NCI-H446 (cell line): ENCODE data around the gene CCR9.
A peak's percentile ranks its signal among the peaks of the same experiment; 100 is the strongest.
"Not testable (repeated sequence)": the region's sequence is repeated elsewhere in the genome, so short reads cannot be mapped to it uniquely, and the experiment has no call there.

ENCODE experiments used
- DNase-seq, 2 experiments: peaks; one replicate each; lab custom pipeline; 2025; lab: John Stamatoyannopoulos, UW

Gene CCR9, protein sequence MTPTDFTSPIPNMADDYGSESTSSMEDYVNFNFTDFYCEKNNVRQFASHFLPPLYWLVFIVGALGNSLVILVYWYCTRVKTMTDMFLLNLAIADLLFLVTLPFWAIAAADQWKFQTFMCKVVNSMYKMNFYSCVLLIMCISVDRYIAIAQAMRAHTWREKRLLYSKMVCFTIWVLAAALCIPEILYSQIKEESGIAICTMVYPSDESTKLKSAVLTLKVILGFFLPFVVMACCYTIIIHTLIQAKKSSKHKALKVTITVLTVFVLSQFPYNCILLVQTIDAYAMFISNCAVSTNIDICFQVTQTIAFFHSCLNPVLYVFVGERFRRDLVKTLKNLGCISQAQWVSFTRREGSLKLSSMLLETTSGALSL

GRCh38 chr3:45885979-45886705 is at the start of gene CCR9:
CCR9 (plus strand) TSS chr3:45886543; CDS start chr3:45894934, 8,391 bp downstream.
- no peak for DNase-seq

GRCh38 chr3:45838466-45838865 is 47.9 kb upstream of the CCR9 start:
- DNase-seq: no peak

DNA sequence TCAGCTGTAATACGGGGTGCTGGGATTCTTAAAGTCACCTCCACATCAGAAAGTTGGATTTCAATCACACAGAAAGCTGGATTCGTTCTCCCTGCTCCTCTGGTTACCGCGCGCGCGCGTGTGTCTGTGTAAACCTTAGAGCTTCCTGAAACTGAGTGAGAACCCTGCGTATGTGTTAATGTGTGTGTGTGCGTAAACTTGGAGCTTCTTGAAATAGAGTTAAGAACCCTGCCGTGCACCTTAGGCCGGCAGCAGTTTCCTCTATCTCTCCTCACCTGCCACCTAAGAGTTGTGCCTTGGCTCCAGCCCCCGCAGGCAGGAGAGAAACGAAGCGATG is 45.0 kb upstream of the CCR9 start:
- no peak for DNase-seq

DNA sequence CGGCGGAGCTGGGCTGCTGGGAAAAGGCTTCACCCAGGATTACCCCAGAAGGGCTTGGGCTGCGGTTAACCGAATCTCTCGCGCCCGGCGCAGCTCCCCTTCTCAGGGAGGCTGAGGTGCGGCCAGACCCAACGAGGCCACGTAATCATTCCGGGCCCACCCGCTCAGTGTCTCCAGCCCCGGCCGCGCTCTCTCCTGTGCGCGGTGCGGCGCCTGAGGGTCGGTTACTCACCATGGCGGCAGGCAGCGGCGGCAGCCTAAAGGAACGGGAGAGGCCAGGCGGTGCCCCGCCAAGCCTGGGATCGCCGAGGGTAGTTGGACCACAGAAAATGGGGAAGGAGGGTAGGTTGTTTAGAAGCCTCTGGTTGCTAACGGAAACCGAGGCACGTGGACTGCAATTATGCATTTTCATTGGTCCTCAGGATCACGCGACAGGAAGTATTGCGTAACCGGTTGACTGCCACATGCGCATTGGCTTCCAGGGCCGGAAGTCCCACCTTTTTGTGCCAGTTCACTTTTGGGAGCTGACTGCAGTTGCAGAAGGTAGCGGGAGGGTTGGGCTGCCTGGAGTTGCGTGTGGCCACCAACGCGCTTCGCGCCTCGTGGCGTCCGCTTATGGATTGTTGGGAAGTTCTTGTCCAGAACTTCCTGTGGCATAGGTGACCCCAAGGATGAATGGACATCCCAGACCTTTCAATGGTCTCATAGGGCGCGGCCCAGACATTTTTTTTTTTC is 44.4 kb upstream of the CCR9 start, which contains the start of gene LZTFL1:
Gene LZTFL1 (minus strand): TSS at position 363 of the 735 bp plus-strand sequence. CDS start 128 bp downstream, at position 235.
- peak; percentile 70 to 90 for DNase-seq

DNA sequence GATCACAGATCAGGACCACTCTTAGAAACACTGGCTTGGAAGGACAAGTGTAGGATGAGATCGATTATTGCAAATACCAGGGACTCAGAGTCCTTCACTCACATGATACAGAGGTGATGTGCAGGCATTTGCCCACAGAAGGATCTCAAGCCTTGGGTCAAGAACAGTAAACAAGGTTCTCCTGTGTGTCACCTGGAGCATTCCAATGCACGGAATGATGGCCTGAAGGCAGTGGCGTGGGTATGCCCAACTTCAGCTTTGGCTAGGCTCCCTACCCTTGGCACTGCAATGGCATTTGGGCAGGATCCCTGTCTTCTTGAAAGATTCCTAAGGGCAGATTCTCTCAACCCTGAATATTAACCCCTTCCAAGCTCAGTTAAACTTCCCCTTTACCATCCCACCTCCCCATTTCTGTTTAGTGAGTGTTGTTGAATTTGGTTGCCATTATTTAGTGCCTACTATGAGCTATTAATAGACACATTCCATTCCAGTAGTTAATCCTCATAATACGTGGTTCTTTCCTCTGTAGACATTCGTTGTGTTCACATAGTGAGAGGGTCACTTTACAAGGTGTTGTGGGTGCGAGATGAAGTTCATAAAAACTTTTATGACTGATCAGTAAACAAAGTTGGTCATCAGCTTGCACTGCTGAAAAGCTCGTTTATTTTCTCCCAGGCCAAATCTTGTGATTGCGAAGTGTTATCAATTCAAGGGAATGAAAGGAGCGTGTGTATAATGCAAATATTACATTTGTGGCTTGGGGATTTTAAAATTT is 43.3 kb upstream of the CCR9 start:
- DNase-seq: no peak

- no peak for DNase-seq
Observed at GRCh38 chr3:45844616-45845015, 41.7 kb upstream of the CCR9 start.

GRCh38 chr3:45848392-45848791 is 38.0 kb upstream of the CCR9 start:
- DNase-seq: no peak

DNA sequence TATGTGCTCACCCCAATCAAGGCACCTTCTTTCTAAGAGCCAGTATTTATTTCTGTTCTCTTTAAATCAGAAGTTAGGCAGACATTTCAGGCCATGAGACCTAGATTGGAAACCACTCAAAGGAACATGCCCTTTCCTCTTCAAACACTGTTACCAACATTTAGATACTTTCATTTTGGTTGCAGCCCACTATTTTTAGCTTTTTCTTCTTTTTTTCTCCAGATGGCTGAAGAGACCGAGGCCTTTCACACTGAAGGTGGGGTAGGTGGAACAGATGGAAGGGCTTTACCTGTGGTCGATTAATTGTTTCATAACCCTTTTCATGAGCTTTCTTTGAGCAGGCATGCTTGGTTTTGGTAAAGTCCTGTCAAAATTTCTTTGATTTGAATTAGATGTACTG is 33.5 kb upstream of the CCR9 start:
- DNase-seq: no peak

GRCh38 chr3:45856323-45856722 is 30.0 kb upstream of the CCR9 start:
- not testable (repeated sequence) for DNase-seq

DNA sequence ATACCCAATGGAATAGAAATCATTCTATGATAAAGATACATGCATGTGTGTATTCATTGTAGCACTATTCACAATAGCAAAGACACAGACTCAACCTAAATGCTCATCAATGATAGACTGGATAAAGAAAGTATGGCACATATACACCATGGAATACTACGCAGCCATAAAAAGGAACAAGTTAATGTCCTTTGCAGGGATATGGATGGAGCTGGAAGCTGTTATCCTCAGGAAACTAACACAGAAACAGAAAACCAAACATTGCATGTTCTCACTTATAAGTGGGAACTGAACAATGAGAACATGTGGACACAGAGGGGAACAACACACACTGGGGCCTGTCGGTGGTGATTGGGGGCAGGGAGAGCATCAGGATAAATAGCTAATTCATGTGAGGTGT is 29.3 kb upstream of the CCR9 start:
- not testable (repeated sequence) for DNase-seq

DNA sequence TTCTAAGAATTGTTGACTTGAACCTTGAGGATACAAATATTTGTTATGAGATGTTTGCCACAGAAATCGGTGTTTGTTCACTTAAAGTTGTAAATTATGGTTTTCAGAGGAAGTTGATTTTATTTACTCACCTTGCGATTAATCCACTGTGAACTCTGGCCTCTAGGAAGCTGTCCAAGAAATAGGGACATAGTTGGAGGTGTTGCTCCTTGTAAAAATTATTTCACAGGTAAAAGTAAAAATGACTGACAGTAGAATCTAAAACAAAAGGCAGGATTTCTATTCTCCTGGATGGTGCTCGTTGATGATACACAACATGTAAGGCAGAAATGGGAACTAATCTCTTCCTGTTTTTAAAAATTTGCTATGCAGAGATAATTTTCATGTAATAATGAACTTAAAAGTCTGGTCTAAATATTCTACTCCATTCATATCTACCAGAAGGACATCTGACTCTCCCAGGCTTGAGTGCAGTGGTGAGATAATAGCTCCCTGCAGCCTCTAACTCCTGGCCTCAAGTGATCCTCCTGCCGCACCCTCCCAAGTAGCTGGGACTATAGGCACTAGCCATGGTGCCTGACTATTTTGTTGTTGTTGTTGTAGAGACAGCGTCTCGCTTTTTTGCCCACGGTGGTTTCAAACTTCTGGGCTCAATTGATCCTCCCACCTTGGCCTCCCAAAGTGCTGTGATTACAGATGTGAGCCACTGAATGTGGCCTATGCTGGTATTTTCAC is 27.4 kb upstream of the CCR9 start:
- no peak for DNase-seq

DNA sequence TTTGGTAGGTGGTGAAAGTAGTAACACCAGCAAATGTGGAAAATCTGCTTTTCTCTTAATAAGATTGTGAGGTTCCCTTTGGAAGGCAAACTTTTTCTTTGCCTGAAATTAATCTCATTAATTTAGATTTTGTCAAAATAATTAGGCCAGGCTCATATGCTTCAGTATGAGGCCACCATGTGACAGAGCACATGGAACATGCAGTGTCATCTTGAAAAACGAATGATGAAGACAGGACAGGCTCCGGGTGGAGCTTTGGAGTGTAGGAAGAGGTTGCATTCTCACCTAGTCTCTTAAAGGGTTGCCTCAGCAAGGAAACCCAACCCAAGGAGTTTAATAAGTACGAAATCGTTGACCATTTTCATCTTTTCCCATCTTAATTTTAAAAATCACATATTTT is 25.9 kb upstream of the CCR9 start:
- no peak for DNase-seq

DNA sequence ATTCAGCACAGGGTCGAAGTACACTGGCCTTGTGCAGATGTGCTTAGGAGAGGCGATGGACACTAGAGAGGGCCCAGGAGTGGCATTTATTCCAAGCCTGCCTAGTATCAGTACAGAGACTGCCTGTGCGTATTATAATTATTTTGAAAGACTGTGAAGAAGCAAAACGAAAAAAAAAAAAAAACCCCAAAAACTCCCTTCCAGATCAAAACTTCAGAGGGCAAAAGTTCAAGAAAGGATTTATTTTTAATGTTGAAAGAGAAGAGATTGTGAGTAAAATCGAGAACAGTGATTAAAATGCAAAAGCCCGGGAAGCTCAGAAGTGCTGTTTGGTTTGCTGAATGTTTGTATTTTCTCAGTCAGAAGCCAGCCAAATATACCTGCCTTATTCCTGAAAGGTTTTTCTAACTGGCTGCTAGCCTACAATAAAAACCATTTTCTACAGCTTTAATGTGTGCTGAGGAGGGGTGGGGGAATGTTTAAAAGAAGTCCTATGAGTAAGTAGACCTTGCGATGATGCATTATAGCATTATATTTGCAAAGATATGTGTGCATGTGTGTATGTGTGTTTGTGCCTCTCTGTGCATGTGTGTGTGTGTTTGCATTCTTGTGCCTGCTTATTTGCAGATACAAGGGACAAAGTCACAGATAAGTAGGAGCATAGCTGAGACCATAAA is 25.2 kb upstream of the CCR9 start:
- DNase-seq: no peak

DNA sequence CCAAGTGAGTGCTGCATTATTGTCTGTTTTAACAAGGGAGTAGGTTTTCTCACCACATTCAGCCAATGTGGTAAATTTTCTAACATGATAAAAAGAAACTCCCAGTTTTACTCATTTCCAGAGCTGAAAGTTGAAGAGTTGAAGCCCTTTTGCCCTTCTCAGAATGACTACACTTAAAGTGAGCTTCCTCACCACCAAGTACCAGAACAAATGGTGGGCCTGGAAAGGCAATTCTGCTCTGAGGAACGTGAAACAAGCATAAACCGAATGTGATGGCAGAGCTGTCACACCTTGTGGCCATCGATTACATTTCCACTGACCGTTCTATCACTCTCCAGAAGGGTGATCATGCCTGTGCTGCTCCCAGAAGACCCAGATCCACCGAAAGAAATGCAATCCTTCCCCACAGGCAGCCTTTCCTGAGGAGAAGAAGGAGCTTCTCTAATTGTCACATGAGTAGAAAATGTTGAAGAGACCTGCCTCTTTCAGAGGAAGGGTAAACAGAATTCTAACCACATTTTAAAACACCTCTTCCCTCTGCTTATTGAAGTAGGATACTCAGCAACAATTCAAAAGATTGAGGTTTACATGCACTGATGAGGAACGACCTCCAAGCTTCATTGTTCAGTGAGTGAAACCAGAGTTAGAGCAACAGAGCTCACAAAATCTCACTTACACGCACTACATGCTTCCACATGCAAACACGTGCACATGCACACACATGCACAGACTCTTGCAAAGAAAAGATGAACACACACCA is 21.4 kb upstream of the CCR9 start:
- DNase-seq: no peak

GRCh38 chr3:45865563-45865962 is 20.8 kb upstream of the CCR9 start:
- no peak for DNase-seq

- DNase-seq: no peak
Observed at GRCh38 chr3:45868213-45868612, 18.1 kb upstream of the CCR9 start.

- DNase-seq: no peak
Observed at GRCh38 chr3:45868650-45869049, 17.7 kb upstream of the CCR9 start.

DNA sequence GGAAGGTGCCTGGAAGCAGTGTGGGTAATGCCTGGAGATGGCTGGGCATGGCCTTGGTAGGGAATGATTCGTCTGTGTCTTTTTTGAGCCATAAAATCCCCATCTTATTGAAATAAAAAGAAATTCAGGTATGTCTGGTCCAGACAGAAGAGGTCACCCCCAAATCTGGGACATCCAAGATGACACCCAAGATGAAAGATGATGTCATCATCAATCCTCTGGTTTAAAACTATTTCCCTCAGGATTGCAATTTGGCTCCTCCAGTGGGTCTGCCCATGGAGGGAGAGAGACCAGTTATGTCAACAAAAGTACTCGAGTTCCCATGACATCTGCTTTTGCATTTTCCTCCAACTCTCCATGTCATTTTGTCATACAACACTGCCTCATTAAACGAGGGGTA is 16.7 kb upstream of the CCR9 start:
- DNase-seq: no peak

- no peak for DNase-seq
Observed at GRCh38 chr3:45870099-45870498, 16.2 kb upstream of the CCR9 start.

- DNase-seq: no peak
Observed at GRCh38 chr3:45871780-45872179, 14.6 kb upstream of the CCR9 start.
